Right renal cortex interstitium (tissue), 3 donors: Measurements from ENCODE around the gene OCLN. TPM values are rescaled to one million over a fixed set of nuclear protein-coding genes. Genes with fewer than 3 reads are reported as not detected.

Experiments used
- polyA plus RNA-seq, 3 donors: library from polyadenylated mRNA; unstranded; fragments of 120-200 nt; gene quantifications; one replicate each; pipeline ENCODE4 v1.2.1, GENCODE V29; 2013; ENCODE audit not compliant: insufficient read length in 3 of 3

OCLN gene
- polyA plus RNA-seq, 3 donors = 40.8 to 46.1 (median 45.0) TPM

Other genes starting within 250 kb of the OCLN start
- 10 to 100 TPM; 11.3 to 13.2 (median 12.9) TPM for gene CCDC125, start 160.0 kb upstream of the OCLN start, polyA plus RNA-seq
- gene AK6, start 123.3 kb upstream of the OCLN start, polyA plus RNA-seq = 100 to 1,000 TPM in 2 of 3 donors, 10 to 100 TPM in 1; 97.3 to 102 (median 100) TPM
- gene TAF9, start 123.3 kb upstream of the OCLN start, polyA plus RNA-seq = 10 to 100 TPM; 57.1 to 64.8 (median 63.8) TPM
- gene RAD17, start 123.0 kb upstream of the OCLN start, polyA plus RNA-seq = 10 to 100 TPM; 39.3 to 42.6 (median 41.7) TPM
- gene MARVELD2, start 77.7 kb upstream of the OCLN start, polyA plus RNA-seq = 10 to 100 TPM; 27.1 to 31.3 (median 27.3) TPM
- gene GTF2H2C, start 67.4 kb downstream of the OCLN start, polyA plus RNA-seq = 10 to 100 TPM; 25.8 to 36.3 (median 29.8) TPM